Subcutaneous adipose tissue (tissue), 4 donors: ENCODE measurements around the gene MPG. TPM values are rescaled to one million over a fixed set of nuclear protein-coding genes. Genes with fewer than 3 reads are reported as not detected.

Experiments used
- total RNA-seq, 4 donors: library from RNA; depleted of rRNA; stranded (reverse); fragments of >200 nt; gene quantifications; one replicate each; pipeline ENCODE4 v1.1.0, GENCODE V29; 2016
- TF ChIP-seq, protein P1 (sequence below): fragments of 450-650 bp; IDR thresholded peaks from one replicate; pipeline ENCODE4 v1.5.1; 2016; ENCODE audit warnings: low read depth, mild to moderate bottlenecking, control low read depth, antibody characterized with exemption, moderate library complexity

MPG gene
- total RNA-seq, 4 donors from 2014 or later: 50.2 to 108 (median 83.5) TPM

GRCh38 chr16:56231-56927, 21.6 kb upstream of the MPG start:
- TF ChIP-seq, protein P1, sequence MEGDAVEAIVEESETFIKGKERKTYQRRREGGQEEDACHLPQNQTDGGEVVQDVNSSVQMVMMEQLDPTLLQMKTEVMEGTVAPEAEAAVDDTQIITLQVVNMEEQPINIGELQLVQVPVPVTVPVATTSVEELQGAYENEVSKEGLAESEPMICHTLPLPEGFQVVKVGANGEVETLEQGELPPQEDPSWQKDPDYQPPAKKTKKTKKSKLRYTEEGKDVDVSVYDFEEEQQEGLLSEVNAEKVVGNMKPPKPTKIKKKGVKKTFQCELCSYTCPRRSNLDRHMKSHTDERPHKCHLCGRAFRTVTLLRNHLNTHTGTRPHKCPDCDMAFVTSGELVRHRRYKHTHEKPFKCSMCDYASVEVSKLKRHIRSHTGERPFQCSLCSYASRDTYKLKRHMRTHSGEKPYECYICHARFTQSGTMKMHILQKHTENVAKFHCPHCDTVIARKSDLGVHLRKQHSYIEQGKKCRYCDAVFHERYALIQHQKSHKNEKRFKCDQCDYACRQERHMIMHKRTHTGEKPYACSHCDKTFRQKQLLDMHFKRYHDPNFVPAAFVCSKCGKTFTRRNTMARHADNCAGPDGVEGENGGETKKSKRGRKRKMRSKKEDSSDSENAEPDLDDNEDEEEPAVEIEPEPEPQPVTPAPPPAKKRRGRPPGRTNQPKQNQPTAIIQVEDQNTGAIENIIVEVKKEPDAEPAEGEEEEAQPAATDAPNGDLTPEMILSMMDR: no peak

DNA sequence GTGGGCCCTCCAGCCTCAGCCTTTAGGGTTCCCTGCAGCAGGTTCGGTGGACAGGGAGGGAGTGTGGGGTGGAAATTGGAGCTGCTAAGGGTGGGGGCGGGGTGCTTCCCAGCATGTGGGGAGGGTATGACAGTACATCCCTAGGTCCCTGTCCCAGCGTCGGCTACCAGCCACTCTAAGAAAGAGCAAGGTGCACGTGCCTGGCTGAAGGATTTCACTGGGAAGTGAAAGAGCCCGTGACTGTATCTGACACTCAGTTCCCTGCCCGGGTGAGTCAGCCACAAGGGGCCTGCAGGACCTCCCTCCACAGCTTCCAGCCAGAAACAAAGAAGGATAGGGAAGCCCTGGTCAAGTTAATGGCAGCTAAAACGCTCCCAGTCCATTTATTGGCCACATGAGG, 20.3 kb upstream of the MPG start:
- TF ChIP-seq, protein P1: no peak

DNA sequence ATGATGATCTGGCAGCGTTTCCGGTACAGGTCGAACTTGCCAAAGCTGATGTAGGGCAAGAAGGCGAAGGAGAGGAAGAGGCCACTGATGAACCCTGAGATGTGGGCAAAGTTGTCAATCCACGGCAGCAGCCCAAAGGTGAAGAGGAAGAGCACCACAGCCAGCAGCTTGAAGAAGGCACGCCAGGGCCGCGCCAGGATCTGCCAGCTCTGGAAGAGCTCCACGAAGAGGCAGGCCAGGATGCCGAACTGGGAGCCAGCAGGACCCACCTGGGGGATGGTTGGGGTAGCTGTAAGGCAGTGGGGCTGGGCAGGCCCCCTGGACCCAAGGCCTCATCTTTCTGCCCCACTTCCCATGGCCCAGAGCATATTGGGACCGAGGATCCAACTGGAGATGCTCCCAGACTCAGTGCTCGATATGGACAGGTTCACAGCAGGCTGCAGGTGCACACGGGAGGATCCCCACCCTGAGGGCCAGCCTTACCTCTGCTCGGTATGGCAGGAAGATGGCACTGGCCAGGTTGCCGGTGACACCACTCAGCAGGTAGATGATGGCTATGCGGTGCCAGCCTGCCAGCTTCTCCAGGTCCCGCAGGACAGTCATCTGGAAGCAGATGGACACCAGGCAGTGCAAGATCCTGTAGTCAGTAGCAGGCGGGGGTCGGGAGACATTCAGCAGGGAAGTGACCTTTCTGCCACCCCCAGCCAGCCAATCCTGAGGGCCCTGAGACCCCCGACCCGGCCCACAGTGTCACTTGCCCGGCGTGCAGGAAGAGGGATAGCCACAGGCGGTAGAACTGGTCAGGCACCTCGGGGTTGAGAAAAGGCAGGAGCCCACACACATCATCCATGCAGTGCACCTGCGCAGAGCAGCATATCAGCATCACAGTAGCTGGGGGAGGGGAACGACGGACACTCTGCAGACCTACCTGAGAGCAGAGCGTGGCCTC, 19.3 kb upstream of the MPG start:
- TF ChIP-seq, protein P1: no peak

GRCh38 chr16:59440-60059, 18.5 kb upstream of the MPG start:
- TF ChIP-seq, protein P1: no peak

DNA sequence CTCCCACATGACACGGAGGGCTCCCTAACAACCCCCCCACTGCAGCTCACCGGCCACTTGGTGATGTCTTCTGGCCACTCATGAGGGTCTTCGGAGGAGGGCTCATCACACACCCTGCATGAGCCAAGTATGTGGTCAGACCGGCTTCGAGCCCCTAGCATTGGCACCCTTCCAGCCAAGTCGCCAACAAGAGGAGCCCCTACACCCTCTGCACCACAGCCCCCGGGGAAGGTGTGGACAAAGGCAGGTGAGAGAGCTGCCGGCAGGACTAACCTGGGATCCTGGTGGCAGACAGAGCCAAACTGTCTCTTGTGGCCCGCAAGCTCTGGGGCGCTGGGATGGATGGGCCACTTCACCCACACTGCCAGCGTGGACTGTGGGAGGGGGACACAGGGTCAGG, 17.9 kb upstream of the MPG start:
- TF ChIP-seq, protein P1: no peak

GRCh38 chr16:60929-61878, 16.8 kb upstream of the MPG start:
- TF ChIP-seq, protein P1: no peak
